Measurements from ENCODE around the gene APEH.
"Not testable (repeated sequence)": the region's sequence is repeated elsewhere in the genome, so short reads cannot be mapped to it uniquely, and the experiment has no call there.

The APEH gene

DNA sequence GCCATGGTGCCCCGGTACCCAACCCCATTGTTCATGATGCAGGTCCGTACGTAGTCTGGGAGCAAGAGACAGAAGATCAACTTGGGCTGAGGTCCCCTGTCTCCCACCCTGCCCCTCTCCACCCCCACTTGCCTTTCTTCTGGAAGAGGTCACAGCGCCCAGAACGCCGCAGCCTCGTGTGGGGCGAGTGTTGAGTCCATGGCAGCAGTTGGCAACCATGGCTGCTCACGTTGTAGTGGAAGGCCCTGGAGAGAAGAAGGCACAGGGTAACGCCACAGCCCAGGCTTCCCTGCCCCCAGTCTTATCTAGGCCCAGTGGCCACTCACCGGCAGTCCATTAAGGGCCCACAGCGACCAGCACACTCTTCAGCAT lies 13.3 kb downstream of the APEH start:
- H3K4me3 ChIP-seq (ENCODE audit: low read length); H3K9me3 ChIP-seq (ENCODE audit: control insufficient read depth, low read length); H3K27me3 ChIP-seq (ENCODE audit: control insufficient read depth, insufficient read depth, low read length); H3K36me3 ChIP-seq (ENCODE audit: control insufficient read depth, insufficient read depth, low read length); H3K9ac ChIP-seq (ENCODE audit: low read length): not testable (repeated sequence)
- peaks cover 20% of the 10 kb centered on the region for H3K4me1 ChIP-seq (ENCODE audit: control insufficient read depth, insufficient read depth, low read length)

GRCh38 chr3:49688338-49689045 lies 14.3 kb downstream of the APEH start:
- peaks cover 20% of the 10 kb centered on the region for H3K4me1 ChIP-seq (ENCODE audit: control insufficient read depth, insufficient read depth, low read length)
- not testable (repeated sequence) for H3K36me3 ChIP-seq (ENCODE audit: control insufficient read depth, insufficient read depth, low read length); H3K9me3 ChIP-seq (ENCODE audit: control insufficient read depth, low read length); H3K27me3 ChIP-seq (ENCODE audit: control insufficient read depth, insufficient read depth, low read length)
- peak overlapping the region; percentile 93 for H3K4me3 ChIP-seq (ENCODE audit: low read length)
- H3K9ac ChIP-seq (ENCODE audit: low read length) = peak overlapping the region; percentile 92

GRCh38 chr3:49689046-49689907 lies 15.1 kb downstream of the APEH start, which contains the start of the genes MST1 and RNF123:
MST1 (minus strand) TSS chr3:49689474; CDS start chr3:49688691, 783 bp downstream.
RNF123 (plus strand) TSS chr3:49689557; CDS start chr3:49691166, 1,609 bp downstream.
- no peaks in the 10 kb centered on the region for H3K9me3 ChIP-seq (ENCODE audit: control insufficient read depth, low read length)
- H3K27me3 ChIP-seq (ENCODE audit: control insufficient read depth, insufficient read depth, low read length) = peaks cover 4% of the 10 kb centered on the region
- peak within 1 kb of the TSS; percentile 93 for H3K4me3 ChIP-seq (ENCODE audit: low read length)
- H3K9ac ChIP-seq (ENCODE audit: low read length) = peak within 1 kb of the TSS; percentile 92
- no peaks in the 10 kb centered on the region for H3K36me3 ChIP-seq (ENCODE audit: control insufficient read depth, insufficient read depth, low read length)
- peaks cover 20% of the 10 kb centered on the region for H3K4me1 ChIP-seq (ENCODE audit: control insufficient read depth, insufficient read depth, low read length)

- H3K4me1 ChIP-seq (ENCODE audit: control insufficient read depth, insufficient read depth, low read length) = peaks cover 20% of the 10 kb centered on the region
- H3K9ac ChIP-seq (ENCODE audit: low read length) = peak overlapping the region; percentile 92
- not testable (repeated sequence) for H3K36me3 ChIP-seq (ENCODE audit: control insufficient read depth, insufficient read depth, low read length); H3K9me3 ChIP-seq (ENCODE audit: control insufficient read depth, low read length); H3K27me3 ChIP-seq (ENCODE audit: control insufficient read depth, insufficient read depth, low read length)
- H3K4me3 ChIP-seq (ENCODE audit: low read length) = peak overlapping the region; percentile 93
These were observed 15.9 kb downstream of the APEH start for GRCh38 chr3:49689908-49690624.

DNA sequence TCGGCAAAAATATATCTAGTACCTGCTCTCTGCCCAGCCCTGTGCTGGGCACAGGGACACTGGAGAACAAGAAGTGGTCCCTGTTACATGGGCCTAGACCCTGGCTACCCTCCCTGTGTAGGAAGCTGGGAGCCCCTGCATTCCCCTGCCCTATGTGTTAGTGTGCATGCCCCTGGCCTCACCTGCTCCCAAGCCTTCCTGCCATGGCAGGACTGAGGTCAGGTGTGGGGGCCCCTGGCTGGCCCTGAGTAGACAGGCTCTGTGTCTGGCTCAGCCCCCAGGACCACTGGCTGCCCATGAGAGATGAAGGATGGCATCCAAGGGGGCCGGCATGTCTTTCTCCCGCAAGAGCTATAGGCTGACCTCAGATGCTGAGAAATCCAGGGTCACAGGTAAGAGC lies 16.7 kb downstream of the APEH start:
- H3K4me3 ChIP-seq (ENCODE audit: low read length); H3K27me3 ChIP-seq (ENCODE audit: control insufficient read depth, insufficient read depth, low read length); H3K9ac ChIP-seq (ENCODE audit: low read length); H3K36me3 ChIP-seq (ENCODE audit: control insufficient read depth, insufficient read depth, low read length); H3K9me3 ChIP-seq (ENCODE audit: control insufficient read depth, low read length): not testable (repeated sequence)
- H3K4me1 ChIP-seq (ENCODE audit: control insufficient read depth, insufficient read depth, low read length) = peaks cover 20% of the 10 kb centered on the region

- not testable (repeated sequence) for H3K4me3 ChIP-seq (ENCODE audit: low read length)
These were observed 17.3 kb downstream of the APEH start for GRCh38 chr3:49691481-49691880.

DNA sequence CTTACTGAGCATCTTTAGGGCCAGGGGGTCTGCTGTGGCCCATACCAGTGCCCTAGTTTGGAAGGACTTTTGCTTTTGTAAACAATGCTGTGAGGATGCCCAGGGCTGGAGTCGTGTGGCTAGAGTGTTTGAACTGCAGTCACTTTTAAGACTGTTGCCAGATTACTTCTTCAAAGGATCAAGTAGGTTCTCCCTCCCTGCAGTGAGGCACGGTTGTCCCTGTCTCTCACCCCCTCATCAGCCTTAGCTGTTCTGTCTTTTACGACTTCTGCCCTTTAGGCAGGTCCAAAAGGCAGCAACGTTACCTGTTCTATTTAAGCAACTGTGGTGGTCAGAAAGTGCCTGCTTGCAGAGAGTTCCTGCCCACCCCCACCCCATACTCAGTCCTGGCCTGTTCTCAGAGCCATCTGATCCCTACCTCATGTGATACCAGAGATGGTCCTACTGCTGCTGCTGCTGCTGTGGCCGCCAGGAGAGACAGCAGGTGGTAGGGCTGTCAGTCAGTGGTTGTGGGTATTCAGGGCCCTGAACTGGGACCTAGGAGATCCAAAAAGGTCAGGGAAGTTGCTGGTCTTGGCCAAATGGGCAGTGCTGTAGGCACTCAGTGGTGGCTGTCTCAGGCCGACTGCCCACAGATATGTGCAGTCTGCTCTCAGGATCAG lies 20.4 kb downstream of the APEH start:
- not testable (repeated sequence) for H3K36me3 ChIP-seq (ENCODE audit: control insufficient read depth, insufficient read depth, low read length); H3K4me3 ChIP-seq (ENCODE audit: low read length); H3K9me3 ChIP-seq (ENCODE audit: control insufficient read depth, low read length); H3K9ac ChIP-seq (ENCODE audit: low read length); H3K27me3 ChIP-seq (ENCODE audit: control insufficient read depth, insufficient read depth, low read length)
- H3K4me1 ChIP-seq (ENCODE audit: control insufficient read depth, insufficient read depth, low read length) = peaks cover 12% of the 10 kb centered on the region

More at GRCh38 chr3:49691481-49691880, 17.3 kb downstream of the APEH start:
- H3K9ac ChIP-seq (ENCODE audit: low read length); H3K27me3 ChIP-seq (ENCODE audit: control insufficient read depth, insufficient read depth, low read length); H3K36me3 ChIP-seq (ENCODE audit: control insufficient read depth, insufficient read depth, low read length); H3K9me3 ChIP-seq (ENCODE audit: control insufficient read depth, low read length): not testable (repeated sequence)
- H3K4me1 ChIP-seq (ENCODE audit: control insufficient read depth, insufficient read depth, low read length) = peaks cover 20% of the 10 kb centered on the region

- not testable (repeated sequence) for H3K4me3 ChIP-seq (ENCODE audit: low read length); H3K9ac ChIP-seq (ENCODE audit: low read length); H3K36me3 ChIP-seq (ENCODE audit: control insufficient read depth, insufficient read depth, low read length); H3K27me3 ChIP-seq (ENCODE audit: control insufficient read depth, insufficient read depth, low read length); H3K4me1 ChIP-seq (ENCODE audit: control insufficient read depth, insufficient read depth, low read length); H3K9me3 ChIP-seq (ENCODE audit: control insufficient read depth, low read length)
These were observed 21.3 kb downstream of the APEH start for GRCh38 chr3:49695350-49696015.

DNA sequence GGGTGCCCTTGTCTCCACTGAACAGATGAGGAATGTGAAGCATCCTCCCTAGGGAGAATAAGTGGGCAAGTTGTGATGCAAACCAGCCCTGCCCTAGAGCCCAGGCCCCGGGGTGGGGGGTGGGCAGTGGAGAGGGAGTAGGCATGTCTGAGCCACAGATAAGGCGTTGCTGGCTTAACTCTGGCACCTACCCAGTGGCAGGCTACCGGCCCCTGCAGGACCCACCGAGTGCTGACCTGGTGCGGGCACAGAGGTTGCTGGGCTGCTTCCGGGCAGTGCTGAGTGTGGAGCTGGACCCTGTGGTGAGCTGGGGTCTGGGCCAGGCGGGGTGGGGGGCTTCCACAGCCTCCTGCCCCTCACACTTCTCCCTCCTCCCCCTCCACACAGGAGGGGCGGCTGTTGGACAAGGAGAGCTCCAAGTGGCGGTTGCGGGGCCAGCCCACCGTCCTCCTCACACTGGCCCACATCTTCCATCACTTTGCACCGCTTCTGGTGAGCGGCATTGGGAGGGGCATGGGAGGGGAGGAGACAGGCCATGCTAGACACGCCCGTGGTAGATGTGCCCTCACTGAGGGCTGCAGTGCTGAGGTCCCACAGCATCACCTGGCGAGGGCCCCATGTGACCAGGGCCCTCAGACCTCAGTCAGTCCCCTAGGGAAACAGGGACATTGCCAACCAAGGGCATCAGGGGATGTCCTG lies 25.3 kb downstream of the APEH start:
- Histone ChIP-seq H3K9me3 (ENCODE audit: control insufficient read depth, low read length) (no peaks in the 10 kb centered on the region), H3K4me1 (ENCODE audit: control insufficient read depth, insufficient read depth, low read length) (no peaks in the 10 kb centered on the region), H3K36me3 (ENCODE audit: control insufficient read depth, insufficient read depth, low read length) (no peaks in the 10 kb centered on the region), H3K9ac (ENCODE audit: low read length) (no peak overlapping the region), H3K27me3 (ENCODE audit: control insufficient read depth, insufficient read depth, low read length) (no peaks in the 10 kb centered on the region), H3K4me3 (ENCODE audit: low read length) (no peak overlapping the region)

- Histone ChIP-seq H3K4me1 (ENCODE audit: control insufficient read depth, insufficient read depth, low read length) (no peaks in the 10 kb centered on the region), H3K9me3 (ENCODE audit: control insufficient read depth, low read length) (no peaks in the 10 kb centered on the region), H3K27me3 (ENCODE audit: control insufficient read depth, insufficient read depth, low read length) (no peaks in the 10 kb centered on the region), H3K4me3 (ENCODE audit: low read length) (no peak overlapping the region), H3K9ac (ENCODE audit: low read length) (no peak overlapping the region), H3K36me3 (ENCODE audit: control insufficient read depth, insufficient read depth, low read length) (no peaks in the 10 kb centered on the region)
These were observed 25.9 kb downstream of the APEH start for GRCh38 chr3:49700014-49700413.
